CD4-positive, alpha-beta T cell treated with Interleukin-21 for 1 hour (primary cell): ENCODE measurements around the gene TPRG1.

Source experiments
- DNase-seq: peaks from one replicate; pipeline ENCODE4 v3.0.0-alpha.2; 2020

Gene TPRG1

DNA sequence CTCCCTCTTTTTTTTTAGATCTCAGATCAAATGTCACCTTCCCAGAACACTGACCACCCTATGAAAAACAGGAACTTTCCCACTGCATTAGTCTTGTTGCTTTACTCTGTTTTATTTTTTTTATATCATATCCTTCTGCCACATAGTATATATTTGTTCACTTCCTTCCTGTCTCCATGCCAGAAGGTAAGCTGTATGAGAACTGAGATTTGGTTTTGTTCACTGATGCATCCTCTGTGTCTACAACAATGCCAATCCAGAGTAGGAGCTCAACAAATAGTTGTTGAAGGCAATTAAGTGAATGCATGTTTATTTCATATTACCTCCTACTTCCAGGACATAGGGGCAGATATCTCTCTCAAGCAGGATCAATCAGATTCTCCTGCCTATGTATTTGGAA lies 114.4 kb downstream of the TPRG1 start:
- no peak for DNase-seq

DNA sequence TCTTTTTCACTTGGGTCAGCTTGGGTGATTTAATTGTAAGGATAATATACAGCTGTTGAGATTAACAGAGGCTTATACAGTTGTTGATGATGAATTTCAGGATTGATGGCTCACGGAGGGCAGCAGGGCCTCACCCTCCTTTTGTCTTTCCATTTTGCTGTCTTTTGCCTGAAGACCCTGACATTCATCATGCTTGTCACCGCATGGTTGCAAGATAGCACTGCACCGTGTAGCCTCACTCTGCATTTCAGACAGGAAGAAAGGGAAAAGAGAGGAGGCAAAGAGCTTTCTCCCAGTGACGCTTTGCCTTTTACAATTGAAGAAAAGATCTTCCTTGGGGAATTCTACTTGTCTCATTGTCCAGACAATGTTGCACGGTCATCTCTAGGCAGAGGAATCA lies 115.1 kb downstream of the TPRG1 start:
- DNase-seq: no peak

DNA sequence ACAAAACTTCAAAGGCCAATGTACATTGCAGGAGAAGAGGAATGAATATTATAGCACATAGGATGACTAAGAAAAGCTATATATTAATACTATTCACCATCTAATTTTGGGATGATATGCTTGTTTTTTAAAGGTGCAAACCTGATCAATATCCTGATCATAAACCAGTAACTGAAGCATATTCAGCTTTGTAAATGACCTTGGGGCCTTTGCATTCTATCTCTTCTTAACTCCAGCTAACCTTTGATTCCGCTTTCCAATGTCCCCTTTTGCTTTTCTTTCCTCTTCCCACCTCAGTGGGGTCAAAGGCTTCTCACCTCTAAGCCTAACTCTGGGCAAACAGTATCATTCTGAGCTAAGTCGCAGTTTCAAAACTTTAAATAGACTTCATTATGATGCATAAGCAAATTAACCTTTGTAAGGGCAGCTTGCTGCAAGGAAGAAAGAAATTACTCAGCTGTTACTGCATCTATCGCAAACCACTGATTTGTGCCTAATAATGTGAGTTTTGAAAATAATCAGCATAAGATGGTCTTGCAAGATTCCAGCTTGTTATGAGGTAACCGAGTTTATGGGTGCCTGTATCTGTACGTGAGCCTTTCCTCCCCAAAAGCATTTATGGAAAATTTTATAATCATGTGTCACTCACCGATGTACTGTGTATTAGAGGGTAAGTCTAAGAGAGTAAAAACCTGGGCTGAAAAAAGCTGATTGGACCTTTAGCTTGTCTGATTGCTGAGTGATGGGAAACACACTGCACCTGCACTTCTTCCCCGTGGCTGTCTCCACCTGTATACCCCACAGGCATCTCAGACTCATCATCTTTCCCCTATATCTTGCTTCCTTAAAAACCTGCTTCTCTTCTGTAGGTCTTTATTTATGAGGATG lies 116.8 kb downstream of the TPRG1 start:
- no peak for DNase-seq

DNA sequence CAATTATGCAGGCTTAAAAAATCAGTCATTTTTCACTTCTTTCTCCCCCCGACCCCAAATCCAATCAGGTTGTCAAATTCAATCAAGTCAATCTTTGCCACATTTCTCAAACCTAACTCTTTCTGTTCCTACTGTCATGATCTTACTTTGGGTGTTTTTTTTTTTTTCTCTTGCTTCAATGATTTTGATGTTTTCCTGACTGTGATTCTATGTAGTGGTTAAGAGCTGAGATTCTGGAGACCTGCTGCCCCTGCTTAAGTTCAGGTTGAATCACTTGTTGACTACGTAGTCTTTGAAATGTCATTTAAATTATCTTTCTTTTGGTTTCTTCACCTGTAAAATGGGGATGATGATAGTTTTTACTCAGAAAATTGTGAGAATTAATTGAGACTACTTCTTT lies 117.5 kb downstream of the TPRG1 start:
- no peak for DNase-seq

DNA sequence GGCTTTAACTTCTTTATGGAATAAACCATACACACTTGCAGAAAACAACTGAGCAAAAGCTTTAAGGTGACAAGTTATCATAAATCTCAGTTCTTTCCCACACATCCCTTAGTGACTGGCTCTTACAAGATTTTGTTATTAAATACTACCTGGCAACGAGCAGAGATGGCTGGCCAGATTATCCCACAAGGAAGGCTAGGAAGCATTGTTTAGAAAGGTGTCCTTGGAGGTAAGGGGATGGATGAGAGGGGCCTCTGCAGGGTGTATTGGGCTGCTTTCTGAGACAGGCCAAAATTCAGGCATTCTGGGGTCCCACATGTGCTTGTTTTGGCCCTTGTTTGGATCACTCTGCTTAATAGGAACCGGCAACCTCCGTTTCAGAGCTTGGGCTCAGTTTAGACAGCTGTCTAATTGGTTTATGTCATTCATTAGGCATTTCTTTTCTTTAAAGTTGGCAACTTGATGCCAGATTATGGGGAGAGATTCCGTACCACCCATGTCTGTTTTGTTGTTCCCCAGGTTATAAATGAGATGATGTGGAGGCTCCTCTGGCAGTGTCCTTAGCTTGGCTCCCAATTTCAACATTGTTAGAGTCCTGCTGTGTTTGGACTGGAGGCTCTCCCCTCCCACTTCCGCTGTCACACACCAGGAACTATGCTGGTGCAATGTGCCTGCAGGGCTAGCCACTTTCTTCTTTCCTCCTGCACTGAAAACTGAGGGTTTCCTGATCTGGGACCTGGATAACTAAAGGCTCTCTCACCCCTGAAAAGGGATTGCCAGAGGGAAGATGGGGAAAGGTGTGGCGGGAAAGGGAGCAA lies 121.1 kb downstream of the TPRG1 start:
- no peak for DNase-seq

DNA sequence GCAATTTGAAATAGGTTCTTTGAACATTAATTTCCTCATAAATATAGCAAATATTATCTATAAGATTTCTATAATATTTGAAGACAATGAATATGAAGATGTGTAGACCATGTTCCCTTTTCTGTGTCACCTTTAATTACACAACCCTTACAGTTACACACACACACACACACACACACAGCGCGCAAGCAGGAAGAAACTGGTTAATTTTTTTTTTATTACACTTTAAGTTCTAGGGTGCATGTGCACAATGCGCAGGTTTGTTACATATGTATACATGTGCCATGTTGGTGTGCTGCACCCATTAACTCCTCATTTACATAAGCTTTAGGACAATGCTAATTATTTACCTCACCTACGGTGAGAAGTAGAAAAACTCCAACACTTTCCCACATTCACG lies 122.9 kb downstream of the TPRG1 start:
- DNase-seq: no peak

DNA sequence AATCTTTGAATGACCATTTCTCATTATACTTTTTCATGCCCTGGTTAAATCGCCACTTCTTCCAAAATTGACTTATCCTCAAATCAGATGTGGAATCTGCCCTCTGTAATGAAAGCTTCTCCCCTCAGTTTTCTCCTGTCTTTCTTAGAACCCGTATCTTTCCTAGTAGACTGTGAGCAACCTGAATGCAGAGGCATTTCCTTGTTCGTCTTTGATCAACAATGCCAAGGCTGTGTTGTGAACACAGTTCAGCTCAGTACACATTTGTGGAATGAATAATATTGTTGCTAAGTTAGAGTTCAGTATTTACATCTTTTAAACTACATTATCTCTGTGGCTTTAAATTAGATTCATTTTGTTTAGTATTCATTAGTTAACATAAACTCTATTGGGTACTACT lies 123.3 kb downstream of the TPRG1 start:
- DNase-seq: no peak

DNA sequence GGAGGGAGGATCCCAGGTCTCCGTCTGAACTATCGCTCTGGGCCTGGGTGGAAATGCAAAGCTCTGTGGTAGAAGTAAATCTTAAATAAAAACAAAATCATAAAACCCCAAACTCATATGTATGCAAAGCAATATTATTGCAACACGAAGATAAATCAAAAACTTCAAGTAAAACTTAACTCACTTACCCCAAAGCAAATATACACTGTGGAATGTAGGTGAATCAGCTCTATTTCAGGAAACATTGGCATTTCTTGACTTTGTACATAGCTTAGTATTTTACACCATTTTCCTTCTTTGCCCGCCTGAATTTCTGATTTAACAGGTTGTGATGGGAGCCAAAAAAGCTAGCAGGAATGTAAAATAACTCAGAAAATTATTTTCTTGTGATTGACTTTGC lies 126.2 kb downstream of the TPRG1 start:
- DNase-seq: no peak

DNA sequence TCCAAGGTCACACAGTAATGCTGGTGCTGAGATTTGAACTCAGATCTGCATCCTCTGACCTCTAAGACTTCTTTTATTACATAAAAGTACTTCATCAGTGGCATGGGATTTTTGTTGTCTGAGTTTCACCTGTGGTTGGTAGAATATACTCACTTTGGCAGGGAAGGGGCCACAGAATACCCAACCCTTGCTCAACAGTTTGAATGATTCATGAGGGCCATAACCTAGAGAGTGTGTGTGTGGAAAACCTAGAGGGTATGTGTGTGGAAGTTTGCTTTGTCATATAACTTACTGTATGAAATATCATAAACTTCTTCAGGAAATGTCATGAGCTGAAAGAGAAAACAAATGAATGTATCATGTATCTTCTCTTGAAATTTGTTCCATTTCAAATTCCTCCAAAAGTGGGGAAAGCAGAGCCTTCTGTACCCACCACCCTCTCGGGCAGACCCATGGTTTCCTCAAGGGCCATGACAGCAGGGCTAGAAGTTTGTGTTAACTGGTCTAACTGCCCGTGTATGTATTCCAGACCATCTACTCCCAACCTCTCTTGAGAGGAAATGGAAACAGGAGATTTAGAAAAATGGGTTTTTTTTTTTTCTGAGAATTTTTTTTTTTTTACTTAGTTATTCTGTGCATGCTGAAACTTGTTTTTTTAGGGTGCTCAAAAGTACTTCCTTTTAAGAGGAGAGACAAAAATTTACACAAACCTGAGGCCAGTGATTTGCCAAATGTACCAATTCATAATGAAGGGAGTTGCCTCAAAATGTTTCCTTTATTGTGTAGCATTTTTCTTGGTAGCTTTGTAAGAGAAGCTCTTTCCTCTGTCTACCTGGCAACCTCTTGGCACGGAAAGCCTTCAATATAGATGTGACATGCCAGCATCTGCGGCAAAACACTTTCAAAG lies 127.0 kb downstream of the TPRG1 start:
- DNase-seq: no peak

DNA sequence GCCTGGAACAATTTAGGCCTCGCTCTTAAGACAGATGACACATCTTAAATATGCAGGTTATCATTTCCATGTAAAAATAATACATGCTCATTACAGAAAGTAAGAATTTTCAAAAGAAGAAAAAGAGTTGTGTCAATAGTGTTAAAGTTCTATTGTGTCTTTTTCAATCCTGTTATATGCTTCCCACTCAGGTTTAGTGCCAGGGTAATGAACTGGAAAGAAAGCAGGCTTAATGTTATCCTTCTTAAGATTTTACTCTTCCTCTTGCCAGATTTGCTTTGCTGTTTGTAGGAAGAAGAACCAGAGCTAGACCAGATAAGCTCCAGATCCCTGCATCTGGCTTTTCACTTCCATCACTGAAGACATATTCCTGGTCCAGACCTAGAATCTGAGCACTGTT lies 128.6 kb downstream of the TPRG1 start:
- no peak for DNase-seq

DNA sequence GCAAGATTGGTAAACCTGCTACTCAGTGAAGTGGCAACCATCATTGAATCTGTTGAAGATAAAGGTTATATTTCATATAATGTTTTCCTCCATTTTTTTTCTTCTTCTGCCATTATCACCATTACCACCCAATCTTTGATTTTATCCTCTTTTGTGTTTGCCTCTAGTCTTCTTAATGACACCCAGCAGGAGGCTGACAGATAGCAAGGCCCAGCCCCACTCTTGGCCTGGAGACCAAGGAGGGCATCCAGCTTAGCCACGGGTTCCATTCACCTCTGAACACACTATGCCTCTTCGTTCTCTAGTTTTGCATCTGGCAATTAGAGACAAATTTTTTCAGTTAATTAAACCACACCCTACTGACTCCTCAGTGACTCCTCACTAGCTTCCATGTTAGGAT lies 129.7 kb downstream of the TPRG1 start:
- DNase-seq: no peak

DNA sequence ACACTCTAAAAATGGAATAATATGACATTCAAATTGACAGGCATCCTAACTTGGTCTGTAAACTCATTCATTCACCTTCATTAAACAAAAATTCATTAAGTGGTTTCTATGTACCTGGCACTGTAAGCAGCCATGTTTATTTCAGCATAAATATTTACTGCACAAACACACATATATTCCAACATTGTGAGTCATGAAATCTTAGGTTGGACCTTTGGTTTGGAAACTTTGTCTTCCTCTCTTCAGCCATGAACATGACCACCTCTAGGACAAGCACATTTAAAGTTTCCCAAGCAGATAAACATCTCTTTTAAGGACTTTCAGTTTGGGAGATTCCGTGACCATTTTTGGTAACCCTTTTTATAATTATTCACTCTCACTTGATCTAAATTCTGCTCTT lies 131.8 kb downstream of the TPRG1 start:
- no peak for DNase-seq

DNA sequence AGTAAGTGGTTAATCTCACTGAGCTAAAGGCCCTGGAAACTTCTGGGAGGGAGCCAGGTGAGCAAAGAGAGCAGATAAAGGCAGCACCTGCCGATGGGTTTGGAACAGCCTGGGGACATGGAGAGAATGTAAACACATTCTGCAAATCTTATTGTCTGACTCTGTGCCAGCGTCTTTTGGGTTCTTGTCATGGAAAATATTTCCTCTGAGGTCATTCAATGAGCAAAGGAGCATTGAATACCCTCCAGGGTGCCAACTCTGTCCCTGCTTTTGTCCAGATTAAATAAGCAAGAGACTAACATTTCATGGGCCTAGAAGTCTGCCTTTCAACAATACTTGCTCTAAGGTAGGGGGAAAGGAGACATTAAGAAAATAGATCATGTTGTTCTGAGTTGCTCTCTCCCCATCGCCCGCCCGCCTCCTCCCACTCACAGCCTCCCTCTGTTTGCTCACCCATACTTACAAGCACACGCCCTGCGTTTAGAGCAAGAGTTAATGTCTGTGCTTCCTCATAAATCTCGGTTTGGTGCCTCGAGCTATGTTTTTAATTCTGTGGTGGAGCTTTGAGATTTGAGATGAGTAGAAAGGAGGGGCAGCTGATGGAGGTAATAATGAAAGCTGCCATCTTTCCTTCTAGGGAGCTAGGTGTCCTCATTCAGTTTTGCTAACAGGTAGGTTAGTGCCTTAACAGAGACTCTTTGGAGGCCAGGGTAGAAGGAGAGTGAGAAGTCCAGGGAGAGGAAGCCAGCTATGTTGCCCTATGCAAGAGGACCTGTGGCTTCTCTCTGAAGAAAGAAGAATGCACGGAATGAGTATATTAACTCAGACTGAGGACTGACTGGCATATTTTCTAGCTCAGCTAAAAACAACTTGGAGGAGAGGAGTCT lies 132.9 kb downstream of the TPRG1 start:
- no peak for DNase-seq

DNA sequence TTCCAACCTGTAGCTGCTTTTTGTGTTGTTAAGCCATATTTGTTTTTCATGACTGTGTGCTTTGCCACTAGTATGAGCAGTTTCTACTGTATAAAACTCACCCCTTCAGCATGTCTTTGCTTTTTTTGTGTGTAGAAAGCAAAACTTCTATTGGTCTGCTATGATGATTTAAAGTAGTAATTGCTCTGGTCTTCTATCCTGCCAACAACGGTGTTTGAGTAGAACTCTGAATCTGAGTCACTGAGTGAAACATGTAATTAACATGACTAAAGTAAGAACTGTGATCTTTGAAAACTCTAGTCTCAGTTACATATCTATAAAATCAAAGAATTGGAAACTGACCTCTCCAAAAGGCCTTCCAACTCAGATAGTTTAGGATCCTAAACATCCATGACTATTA lies 133.6 kb downstream of the TPRG1 start:
- no peak for DNase-seq

DNA sequence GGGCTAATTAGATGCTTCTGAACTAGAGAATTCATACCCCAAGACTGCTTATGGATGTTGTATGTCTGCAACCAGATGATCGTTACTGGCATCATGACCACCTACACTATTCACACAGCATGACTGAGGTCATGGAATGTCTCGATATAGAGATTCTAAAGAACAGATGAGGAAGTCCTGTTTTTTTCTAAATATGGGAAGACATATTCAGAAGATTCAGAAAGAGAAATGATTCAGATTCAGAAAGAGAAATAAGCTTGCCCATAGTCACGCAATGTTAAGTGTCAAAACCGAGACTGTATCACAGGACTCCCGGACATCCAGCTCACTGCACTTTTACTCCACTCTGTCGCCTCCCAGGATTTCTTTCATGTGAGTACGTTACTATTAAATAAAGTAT lies 136.2 kb downstream of the TPRG1 start:
- no peak for DNase-seq

DNA sequence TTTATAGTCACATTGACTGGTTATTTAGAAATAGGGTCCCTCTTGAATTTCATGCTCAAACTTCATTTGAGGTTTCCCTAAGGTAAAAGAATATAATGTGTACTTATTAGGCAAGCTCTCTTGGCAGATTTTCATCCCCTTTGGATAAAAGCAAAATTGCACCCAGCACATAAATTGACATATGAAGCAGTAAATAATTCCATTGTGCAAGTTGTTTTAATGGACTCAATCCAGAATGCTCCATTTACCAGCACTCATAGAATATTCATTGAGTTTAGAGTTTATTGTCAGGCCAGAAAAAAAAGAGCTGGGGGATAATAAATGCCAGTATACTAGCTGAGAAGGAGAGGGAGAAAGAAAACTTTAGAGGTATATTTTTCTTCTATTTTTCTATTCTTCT lies 136.8 kb downstream of the TPRG1 start:
- DNase-seq: no peak

DNA sequence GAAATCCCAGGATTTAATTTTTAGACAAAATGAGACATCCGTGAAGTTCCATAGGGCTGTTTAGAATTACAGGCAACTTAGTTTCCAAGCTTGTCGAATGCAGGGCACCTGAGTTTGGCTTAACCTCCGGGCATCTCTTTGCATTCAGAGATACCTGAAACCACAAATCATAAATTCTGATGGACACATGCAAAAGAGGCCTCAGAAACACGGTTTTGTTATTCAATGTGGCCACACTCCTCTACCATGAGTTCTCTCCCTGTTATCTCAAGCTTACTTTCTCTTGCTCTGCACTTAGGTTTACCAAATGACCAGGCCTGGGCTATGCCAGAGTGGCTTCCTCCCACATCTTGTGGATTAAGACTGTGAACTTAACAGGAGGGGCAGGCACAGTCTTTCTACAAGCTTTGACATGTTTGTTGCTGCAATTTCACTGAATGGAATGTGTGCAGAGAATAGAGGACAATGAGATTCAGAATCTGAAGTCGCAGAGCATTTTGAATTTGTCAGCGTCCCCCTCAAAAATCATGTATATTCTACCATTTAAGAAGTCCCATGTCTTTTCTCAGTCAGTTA lies 137.7 kb downstream of the TPRG1 start:
- DNase-seq: no peak

DNA sequence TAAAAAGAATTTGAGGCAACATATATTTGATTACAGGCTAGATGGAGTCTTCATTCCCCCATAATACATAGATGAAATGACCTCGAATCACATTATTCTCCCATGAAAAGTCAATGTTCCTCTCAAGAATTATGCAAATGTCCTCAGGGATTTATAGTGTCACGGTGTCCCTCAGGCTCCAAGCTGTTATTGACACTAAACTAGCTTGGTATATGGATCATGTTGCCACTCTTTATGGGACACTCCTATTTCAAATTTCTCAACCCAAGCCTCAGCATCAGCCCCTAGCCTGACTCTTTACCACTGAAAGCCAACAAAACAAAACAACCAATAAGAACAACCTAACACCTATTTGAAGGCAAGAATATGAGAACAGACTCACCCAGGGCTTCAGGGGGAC lies 139.8 kb downstream of the TPRG1 start:
- DNase-seq: no peak

DNA sequence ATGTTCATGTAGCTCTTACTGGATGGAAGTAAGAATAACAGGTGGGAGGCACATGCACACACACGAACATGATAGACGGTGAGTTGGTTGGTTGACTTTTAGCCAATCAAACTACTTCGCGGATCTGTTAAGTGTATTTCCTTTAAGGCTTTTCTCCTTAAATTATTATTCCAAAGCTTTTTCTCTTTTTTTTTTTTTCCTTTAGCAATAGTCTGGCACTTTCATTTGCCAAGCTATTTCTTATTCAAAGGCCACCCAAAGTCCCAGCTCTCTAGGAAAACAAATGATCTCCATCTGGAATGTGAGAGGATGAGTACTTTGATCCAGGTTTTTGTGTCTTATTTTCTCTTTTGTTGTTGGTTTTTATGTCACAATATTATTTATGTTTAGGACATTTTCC lies 141.1 kb downstream of the TPRG1 start:
- DNase-seq: no peak

DNA sequence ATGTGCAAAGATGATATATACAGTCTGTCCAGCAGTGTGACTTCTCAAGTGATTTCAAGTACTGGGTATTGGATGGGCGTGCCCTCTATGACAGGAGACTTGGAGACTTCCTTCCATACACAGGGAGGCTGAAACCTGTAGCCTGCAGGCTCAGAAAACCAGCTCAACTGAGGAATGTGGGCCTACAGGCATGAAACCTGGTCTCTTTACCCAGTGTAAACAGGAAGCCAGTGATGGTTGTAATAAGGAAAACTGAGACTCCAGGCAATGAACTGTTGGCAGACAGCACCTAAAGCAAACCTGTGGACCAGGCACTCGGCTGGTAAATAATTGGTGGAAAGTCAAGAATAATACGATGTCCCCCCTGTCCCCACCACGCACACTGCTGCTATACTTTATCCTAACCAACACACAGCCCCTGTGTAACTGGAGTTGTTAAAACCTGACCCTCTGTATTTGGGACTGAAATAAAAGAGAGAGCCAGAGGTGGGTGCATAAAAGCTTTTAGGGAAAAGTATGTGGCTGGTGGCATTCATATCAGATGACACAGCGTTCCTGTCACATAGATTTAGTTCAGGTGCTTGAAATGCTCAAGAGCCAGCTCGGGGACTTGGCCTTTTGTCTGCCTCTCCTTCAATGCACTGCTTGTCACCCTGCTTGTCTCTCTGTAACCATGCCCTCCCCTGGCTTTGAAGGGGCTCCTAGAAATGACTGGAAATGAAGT lies 144.7 kb downstream of the TPRG1 start:
- no peak for DNase-seq

DNA sequence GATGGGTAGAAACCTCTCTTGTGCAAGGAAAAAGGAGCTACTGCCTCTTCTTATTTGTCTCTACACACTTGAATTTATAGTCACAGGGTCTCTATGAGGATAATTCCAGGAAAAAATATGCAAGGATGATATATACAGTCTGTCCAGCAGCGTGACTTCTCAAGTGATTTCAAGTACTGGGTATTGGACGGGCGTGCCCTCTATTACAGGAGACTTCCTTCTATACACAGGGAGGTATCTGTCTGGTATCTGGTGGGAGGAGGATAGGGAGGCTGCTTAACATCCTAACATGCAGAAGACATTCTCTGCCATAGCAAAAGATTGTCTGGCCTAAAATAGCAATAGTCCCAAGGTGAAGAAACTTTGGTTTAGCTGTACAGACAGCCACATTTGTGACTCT lies 146.1 kb downstream of the TPRG1 start:
- DNase-seq: no peak
